Pulmonary artery endothelial cell (primary cell): ENCODE measurements around the gene SERPINF2. TPM values are rescaled to one million over a fixed set of nuclear protein-coding genes. Genes with fewer than 3 reads are reported as not detected.
"Not testable (repeated sequence)": the region's sequence is repeated elsewhere in the genome, so short reads cannot be mapped to it uniquely, and the experiment has no call there.

ENCODE experiments used
- DNase-seq: peaks from one replicate; pipeline ENCODE4 v3.0.0-alpha.2; 2011; ENCODE audit warnings: low read depth, low spot score
- total RNA-seq: library from RNA; depleted of rRNA; stranded (reverse); fragments of >200 nt; gene quantifications from 2 replicates; pipeline ENCODE4 v1.2.3, GENCODE V29; 2014

SERPINF2 gene
- total RNA-seq, 1 donor from 2014 or later: not detected

DNA sequence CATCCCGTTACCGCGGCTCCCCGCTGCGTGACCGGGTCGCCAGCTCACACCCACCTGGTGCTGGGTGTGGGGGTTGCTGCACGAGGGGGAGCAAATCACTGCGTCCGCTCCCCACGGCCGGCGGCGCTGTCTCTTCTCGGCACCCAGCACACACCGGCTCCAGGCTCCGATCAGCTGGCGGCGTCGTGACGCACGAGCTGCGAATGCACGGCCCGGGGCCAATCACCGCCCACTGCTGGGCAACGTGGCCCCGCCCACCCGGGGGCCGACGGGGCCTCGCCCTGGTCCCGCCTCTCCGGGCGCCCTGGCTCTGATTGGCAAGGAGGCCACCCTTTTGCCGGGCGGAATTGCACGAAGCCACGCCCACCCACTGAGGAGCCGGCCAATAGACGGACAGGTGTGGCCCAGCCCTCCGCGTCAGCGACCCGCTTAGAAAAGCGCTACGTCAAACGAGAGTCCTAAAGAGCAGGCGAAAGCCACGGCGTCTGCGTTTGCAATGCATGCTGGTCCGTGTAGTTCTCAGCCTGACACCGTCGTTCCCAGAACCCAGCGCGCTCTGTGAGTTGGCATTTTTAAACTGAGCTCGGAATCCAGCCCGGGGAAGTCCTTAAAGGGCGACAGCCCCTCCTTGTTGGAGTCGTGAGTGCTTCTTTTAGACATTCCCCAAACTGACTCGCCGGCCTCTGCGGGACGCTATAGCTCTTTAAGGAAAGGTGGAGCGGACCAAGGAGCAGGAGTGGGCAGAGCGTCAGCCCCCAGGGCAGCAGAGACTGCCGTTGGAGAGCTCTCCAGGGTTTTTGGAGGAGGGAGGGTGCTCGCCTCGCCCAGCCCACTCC is 26.4 kb upstream of the SERPINF2 start:
- peak; percentile 100 for DNase-seq

DNA sequence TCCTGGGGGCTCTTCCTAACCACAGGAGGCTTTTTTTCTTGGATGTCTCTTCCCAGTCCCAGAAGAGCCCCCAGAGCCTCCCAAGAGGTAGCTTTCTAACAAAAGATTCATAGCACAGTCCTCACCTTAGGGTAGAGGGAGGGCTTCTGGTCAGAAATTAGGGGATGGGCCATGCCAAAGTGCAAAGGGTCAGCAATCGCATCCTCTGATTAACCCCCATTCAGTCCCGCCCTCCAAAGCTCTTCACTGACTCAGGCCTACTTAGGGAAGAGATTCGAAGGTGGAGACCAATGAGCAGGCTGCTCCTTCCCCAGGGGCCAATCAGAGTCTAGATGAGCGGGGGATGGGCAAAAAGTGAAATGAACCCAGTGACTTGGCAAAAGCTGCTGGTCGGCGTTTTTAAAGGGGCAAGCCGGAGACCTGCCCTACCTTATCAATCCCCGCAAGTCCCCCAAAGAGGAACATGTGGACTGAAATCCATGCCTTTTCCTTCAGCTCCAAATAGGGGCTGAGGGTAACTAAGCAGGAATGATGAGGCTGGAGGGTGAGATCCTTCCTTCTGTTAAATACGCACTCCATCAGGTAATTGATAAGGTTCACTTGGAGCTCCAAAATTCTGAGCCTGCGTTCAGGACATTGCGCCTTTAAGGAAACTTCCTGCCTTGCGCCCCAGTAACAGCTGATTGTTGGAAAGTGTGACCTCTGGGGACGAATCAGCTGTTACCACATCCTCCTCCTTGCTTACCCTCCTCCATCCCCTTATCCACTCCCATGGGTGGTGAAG is 25.6 kb upstream of the SERPINF2 start:
- peak; percentile 98 for DNase-seq

DNA sequence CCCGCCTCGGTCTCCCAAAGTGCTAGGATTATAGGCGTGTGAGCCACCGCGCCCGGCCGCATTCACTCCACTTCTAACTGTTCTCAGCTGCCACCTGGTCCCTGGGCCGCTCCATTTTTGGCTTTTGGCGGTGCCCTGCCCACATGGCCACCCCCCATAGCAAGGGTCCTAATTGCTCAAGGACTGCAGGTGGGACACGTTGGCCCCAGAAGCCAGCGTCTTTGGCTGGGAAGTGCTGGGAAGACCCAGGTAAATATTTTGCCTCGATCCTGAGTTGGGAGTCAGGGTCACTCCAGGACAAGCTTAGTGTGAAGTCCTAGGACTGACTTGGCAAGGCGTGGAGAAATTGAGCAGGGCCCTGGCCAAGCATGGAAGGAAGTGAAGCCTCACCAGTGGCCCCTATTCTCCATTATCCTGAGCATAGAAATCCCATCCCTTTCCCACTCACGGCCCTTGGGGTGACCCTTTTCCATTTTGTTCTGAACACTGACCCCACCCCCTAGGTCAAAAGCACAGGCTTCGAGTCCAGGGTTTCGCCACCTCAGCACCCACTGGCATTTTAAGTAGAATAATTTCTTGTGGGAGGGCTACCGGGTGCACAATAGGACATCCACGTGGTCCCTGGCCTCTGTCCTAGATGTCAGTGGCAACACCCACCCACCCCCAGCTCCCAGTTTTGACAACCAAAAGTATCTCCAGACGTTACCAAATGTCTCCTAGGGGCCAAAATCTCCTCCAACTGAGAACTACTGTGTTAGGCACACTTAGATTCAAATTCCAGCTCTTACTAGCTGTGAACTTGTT is 24.1 kb upstream of the SERPINF2 start:
- DNase-seq: no peak

DNA sequence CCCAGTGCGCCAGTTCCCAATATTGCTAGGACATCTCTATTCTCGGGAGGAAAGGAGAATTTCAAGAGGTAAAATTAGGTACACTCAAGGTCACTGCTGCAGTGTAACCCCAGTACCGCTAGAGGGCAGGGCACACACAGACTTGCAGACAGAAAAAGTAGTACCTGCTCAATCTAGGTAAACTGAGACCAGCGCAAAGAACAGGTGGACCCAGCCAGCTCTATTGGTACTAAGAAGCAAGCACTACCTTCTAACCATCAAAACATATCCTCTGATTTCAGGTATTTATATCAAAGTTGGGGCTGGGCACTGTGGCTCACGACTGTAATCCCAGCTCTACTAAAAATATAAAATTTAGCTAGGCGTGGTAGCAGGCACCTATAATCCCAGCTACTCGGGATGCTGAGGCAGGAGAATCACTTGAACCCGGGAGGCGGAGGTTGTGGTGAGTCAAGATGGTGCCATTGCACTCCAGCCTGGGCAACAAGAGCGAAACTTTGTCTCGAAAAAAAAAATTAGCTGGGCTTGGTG is 21.8 kb upstream of the SERPINF2 start:
- no peak for DNase-seq

DNA sequence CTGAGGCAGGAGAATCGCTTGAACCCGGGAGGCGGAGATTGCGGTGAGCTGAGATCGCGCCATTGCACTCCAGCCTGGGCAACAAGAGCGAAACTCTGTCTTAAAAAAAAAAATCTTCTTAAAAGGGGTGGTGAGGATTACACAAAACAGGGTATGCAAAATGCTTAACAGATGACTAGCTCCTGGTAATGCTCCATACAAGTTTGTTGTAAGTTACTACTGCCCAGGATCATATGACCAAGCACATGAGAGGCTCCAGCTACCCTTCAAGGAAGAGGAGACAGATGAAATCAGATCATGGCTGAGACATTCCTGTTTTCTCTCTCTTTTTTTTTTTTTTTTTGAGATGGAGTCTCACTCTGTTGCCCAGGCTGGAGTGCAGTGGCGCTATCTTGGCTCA is 20.6 kb upstream of the SERPINF2 start:
- DNase-seq: not testable (repeated sequence)

DNA sequence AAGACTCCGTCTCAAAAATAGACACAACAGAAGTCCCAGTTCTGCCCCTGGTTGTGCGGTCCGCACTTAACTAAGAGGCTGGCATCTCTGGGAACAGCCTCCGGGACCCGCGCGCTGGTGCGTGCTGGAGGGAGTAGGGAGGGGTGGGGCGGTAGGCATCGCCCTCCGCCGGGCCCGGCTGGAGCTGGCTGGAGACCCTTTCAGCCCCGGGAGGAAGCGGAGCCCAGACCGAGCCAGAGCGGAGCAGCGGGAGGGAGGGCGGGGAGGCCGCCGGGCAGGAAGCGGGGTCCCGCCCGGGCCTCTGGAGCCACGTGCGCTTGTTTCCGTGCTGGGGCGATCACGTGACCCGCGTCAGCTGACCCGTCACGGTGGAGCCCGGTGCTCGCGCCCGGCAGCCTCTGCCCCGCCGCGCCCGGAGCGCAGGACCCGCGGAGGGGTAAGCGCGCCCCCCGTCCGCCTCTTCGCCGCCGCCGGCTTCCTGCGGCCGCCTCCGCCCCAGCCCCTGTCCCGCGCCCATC is 18.3 kb upstream of the SERPINF2 start, which contains the start of gene WDR81:
WDR81 (plus strand) TSS at position 354 of the 518 bp plus-strand sequence. CDS start 256 bp downstream, outside the sequence.
- no peak for DNase-seq

DNA sequence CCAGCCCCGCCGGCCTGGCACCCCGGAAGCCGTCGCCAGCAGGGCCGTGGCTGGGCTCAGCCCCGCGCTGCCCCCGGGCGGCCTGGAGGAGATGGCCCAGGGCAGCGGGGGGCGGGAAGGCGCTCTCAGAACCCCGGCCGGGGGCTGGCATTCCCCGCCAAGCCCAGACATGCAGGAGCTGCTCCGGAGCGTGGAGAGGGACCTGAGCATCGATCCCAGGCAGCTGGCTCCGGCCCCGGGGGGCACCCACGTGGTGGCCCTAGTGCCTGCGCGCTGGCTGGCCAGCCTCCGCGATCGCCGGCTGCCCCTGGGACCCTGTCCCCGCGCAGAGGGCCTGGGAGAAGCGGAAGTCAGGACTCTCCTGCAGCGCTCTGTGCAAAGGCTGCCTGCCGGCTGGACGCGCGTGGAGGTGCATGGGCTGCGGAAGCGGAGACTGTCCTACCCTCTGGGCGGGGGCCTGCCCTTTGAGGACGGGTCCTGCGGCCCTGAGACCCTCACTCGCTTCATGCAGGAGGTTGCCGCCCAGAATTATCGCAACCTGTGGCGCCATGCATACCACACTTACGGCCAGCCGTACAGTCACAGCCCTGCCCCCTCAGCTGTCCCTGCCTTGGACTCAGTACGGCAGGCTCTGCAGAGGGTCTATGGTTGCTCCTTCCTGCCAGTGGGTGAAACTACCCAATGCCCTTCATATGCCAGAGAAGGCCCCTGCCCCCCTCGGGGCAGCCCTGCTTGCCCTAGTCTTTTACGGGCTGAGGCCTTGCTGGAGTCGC is 17.6 kb upstream of the SERPINF2 start:
- no peak for DNase-seq

DNA sequence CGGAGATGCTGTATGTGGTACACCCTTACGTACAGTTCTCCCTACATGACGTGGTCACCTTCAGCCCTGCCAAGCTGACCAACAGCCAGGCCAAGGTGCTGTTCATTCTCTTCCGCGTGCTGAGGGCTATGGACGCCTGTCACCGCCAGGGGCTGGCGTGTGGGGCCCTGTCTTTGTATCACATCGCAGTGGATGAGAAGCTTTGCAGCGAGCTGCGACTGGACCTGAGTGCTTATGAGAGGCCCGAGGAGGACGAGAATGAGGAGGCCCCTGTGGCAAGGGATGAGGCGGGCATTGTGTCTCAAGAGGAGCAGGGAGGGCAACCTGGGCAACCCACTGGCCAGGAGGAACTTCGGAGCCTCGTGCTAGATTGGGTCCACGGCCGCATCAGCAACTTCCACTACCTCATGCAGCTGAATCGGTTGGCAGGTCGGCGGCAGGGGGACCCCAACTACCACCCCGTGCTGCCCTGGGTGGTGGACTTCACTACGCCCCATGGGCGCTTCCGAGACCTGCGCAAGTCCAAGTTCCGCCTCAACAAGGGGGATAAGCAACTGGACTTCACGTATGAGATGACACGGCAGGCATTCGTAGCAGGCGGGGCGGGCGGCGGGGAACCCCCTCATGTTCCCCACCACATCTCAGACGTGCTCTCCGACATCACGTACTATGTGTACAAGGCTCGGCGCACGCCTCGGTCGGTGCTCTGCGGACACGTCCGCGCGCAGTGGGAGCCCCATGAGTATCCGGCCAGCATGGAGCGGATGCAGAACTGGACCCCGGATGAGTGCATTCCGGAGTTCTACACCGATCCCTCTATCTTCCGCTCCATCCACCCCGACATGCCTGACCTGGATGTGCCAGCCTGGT is 16.8 kb upstream of the SERPINF2 start:
- no peak for DNase-seq

DNA sequence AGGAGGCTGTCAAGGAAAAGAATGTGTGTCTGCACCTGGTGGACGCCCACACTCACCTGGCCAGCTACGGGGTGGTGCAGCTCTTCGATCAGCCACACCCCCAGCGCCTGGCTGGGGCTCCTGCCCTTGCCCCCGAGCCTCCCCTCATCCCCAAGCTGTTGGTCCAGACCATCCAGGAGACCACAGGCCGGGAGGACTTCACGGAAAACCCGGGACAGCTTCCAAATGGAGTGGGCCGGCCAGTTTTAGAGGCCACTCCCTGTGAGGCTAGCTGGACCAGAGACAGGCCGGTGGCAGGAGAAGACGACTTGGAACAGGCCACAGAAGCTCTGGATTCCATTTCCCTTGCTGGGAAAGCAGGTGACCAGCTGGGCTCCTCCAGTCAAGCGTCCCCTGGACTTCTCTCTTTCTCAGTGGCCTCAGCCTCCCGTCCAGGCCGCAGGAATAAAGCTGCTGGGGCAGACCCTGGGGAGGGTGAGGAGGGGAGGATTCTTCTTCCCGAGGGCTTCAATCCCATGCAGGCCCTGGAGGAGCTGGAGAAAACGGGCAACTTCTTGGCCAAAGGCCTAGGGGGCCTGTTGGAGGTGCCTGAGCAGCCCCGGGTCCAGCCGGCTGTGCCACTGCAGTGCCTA is 15.9 kb upstream of the SERPINF2 start:
- no peak for DNase-seq

DNA sequence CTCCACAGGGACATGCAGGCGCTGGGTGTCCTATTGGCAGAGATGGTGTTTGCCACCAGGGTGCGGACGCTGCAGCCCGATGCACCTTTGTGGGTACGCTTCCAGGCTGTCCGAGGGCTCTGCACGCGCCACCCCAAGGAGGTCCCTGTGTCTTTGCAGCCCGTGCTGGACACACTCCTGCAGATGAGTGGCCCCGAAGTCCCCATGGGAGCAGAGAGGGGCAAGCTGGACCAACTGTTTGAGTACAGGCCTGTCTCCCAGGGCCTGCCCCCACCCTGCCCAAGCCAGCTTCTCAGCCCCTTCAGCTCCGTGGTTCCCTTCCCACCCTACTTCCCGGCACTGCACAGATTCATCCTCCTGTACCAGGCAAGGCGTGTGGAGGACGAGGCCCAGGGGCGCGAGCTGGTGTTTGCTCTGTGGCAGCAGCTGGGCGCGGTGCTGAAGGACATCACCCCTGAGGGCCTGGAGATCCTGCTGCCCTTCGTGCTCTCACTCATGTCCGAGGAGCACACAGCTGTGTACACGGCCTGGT is 15.3 kb upstream of the SERPINF2 start:
- no peak for DNase-seq

DNA sequence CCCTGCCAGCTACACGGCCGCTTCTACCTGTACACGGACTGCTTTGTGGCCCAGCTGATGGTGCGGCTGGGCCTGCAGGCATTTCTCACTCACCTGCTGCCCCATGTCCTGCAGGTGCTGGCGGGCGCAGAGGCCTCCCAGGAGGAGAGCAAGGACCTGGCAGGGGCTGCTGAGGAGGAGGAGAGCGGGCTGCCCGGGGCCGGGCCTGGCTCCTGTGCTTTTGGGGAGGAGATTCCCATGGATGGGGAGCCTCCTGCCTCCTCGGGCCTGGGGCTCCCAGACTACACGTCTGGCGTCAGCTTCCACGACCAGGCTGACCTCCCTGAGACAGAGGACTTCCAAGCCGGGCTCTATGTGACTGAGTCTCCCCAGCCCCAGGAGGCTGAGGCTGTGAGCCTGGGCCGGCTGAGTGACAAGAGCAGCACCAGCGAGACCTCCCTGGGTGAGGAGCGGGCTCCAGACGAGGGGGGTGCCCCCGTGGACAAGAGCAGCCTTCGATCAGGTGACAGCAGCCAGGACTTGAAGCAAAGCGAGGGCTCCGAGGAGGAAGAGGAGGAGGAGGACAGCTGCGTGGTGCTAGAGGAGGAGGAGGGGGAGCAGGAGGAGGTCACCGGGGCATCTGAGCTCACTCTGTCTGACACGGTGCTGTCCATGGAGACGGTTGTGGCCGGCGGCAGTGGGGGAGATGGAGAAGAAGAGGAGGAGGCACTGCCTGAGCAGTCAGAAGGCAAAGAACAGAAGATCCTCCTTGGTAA is 14.6 kb upstream of the SERPINF2 start:
- DNase-seq: no peak

DNA sequence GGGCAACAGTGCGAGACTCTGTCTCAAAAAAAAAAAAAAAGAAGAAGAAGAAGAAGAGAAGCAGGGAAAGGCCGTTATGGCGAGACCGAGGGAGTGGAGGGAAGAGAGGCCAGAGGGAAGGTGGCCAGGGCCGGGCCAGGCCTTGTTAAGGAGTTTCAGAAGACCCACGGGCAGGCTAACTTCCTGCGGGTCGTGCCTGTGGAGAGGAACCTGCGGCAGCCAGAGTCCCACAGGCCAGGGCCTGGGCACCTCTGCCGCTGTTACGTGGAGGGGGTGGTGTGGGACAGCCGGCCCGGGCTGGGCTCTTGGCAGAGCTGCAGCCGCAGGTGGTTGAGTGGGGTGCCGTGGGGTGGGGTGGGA is 12.7 kb upstream of the SERPINF2 start:
- no peak for DNase-seq

DNA sequence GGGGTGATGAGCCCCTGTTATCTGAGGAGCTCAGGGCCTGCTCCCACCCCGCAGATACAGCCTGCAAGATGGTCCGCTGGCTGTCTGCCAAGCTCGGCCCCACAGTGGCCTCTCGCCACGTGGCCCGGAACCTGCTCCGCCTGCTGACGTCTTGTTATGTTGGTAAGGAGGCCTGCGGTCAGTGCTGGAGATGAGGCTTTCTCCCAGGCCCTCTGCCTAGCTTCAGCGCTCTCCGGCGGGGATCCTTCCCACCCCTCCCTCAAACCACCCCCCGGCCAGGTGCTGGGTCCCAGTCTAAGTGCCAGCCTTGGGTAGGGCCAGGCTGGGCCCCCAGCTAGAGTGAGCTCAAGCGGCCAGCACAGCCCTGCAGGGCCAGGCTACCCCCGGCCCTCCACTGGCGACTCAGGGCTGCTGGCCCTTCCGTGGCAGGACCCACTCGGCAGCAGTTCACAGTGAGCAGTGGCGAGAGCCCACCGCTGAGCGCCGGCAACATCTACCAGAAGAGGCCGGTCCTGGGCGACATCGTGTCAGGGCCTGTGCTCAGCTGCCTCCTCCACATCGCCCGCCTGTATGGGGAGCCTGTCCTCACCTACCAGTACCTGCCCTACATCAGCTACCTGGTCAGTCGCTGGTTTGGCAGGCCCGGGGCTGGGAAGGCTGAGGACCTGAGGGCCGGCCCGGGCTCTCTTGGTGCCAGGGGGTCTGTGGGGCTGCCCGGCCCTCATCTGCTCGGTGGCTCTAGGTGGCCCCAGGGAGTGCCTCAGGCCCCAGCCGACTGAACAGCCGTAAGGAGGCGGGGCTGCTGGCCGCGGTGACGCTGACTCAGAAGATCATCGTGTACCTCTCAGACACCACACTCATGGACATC is 12.1 kb upstream of the SERPINF2 start:
- no peak for DNase-seq

DNA sequence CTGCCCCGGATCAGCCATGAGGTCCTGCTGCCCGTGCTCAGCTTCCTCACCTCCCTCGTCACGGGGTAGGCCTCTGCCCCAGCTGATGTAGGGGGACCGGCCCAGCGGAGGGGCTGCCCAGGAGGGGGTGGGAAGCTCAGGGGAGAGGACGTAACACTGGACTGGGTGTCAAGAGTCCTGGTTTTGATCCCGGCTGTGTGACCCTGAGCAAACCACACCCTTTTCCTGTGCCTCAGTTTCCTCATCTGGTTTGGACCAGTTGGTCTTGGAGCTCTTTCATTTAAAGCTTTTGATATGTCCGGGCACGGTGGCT is 11.5 kb upstream of the SERPINF2 start:
- no peak for DNase-seq

DNA sequence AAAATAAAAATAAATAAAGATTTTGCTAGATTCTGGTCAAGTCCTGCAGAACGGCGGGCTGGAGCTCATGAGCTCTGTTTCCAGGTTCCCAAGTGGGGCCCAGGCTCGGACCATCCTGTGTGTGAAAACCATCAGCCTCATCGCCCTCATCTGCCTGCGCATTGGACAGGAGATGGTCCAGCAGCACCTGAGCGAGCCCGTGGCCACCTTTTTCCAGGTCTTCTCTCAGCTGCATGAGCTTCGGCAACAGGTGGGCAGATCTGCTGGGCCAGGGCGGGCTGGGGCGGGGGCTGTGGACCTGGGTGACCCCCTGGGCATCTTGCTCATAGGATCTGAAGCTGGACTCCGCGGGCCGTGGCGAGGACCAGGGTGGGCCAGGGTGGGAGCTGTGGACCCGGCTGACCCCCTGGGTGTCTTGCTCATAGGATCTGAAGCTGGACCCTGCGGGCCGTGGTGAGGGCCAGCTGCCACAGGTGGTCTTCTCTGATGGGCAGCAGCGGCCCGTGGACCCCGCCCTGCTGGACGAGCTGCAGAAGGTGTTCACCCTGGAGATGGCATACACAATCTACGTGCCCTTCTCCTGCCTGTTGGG is 10.3 kb upstream of the SERPINF2 start:
- no peak for DNase-seq

DNA sequence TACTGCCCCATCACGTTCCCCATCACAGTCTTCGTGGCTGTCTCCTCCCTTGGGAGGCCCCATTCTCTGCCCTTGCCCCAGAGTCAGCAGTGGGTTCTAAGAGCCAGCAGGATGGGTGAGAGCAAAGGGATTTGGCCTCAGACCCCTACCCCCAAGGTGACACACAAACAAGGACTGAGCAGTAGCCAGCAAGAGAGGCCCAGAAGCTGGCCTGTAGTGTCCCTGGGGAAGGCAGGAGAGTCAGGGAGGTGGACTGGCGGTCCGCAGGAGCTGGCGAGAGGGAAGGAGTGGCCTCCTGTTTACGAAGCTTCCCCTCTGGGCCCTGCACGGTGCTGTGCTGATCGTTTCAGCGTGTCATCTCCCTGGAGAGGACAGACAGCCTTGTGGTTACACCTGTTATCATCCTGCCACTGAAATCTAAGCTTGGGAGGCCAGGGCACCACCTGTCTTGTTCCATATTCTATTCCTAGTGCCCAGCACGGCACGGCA is 9.8 kb upstream of the SERPINF2 start:
- no peak for DNase-seq

DNA sequence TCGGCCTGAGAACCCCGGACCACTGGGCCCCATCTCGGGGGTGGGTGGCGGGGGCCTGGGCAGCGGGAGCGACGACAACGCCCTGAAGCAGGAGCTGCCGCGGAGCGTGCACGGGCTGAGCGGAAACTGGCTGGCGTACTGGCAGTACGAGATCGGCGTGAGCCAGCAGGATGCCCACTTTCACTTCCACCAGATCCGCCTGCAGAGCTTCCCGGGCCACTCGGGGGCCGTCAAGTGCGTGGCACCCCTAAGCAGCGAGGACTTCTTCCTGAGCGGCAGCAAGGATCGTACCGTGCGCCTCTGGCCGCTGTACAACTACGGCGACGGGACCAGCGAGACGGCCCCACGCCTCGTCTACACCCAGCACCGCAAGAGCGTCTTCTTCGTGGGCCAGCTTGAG is 8.9 kb upstream of the SERPINF2 start:
- DNase-seq: no peak
